GM19467 (cell line): ENCODE data around the gene AMBRA1.
"Not testable (repeated sequence)": the region's sequence is repeated elsewhere in the genome, so short reads cannot be mapped to it uniquely, and the experiment has no call there.

Source experiments
- ATAC-seq: cut with Tn5 transposase; IDR thresholded peaks from one replicate; pipeline ENCODE4 v1.9.1; 2021; ENCODE audit warnings: mild to moderate bottlenecking, moderate library complexity; ENCODE audit not compliant: unreplicated experiment

Gene AMBRA1

DNA sequence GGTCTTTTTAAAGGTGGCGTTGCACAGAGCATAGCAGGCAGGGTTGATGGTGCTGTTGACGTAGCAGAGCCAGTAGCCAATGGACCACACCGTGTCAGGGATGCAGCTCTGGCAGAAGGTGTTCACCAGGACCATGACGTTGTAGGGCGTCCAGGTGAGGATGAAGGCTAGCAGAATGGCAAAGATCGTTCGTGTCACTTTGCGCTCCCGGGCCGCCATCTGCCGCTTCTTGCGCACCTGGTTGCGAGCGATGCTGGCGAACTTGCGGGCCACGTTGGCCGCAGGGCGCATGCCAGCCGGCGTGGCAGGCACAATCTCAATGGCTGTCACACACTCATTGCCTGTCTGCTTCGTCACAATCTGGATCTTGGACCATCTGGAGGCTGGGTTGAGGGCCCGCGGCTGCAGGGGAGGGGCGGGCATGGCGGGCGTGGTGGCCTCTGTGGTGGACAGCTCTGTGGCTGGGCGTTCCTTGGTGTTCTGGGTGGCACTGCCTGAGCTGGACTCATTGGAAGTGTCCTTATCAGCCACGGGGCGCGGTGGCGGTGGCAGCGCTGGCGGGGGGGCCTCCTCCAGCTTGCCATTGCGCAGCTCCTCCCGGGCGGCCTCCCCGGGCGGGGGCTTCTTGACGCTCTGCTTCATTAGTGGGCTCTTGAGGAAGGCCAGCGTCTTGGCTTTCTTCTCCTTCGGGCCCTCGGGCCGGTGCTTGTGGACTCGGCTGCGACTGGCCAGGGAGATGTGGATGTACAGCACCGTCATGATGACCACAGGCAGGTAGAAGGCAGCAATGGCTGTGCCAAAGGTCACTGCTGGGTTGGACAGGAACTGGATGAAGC lies 208.4 kb downstream of the AMBRA1 start:
- no peak for ATAC-seq

DNA sequence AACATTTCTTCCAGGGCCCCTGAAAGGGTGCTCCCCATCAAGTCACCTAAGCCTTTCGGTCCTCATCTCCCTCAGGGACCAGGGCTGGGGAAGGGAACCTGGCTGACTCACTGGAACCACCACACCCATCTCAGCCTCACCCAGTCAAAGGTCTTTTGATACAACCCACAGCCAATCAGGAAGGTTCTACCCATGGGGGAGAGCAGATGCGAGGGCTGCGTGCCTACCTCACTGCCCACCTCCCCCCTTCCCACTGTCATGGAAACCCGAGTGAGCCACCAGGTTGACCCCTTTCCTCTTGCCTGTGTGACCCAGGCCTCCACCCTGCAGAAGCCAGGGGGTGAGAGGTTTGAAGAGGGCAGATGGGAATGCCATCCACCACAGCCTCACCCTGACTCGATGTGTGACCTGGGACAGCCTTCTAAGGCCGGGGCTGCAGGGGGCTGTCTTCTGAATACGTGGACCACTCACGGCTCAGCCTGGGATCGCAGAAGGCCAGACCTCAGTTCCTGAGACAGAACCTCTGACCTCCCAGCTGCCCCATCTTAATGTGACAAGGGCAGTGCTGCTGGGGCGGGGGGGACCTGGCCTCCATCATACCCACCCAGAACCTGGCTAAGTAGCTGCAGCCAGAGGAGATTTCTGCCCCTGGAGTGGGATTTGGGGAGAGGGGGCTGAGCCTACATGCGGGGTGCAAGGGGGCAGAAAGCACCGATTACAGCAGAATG lies 209.7 kb downstream of the AMBRA1 start:
- no peak for ATAC-seq

DNA sequence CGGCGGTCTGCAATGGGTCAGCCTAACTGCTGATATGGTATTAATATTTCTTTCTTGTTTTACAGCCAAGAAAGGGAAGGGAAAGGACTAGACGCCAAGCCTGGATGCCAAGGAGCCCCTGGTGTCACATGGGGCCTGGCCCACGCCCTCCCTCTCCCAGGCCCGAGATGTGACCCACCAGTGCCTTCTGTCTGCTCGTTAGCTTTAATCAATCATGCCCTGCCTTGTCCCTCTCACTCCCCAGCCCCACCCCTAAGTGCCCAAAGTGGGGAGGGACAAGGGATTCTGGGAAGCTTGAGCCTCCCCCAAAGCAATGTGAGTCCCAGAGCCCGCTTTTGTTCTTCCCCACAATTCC lies 210.4 kb downstream of the AMBRA1 start:
- no peak for ATAC-seq

DNA sequence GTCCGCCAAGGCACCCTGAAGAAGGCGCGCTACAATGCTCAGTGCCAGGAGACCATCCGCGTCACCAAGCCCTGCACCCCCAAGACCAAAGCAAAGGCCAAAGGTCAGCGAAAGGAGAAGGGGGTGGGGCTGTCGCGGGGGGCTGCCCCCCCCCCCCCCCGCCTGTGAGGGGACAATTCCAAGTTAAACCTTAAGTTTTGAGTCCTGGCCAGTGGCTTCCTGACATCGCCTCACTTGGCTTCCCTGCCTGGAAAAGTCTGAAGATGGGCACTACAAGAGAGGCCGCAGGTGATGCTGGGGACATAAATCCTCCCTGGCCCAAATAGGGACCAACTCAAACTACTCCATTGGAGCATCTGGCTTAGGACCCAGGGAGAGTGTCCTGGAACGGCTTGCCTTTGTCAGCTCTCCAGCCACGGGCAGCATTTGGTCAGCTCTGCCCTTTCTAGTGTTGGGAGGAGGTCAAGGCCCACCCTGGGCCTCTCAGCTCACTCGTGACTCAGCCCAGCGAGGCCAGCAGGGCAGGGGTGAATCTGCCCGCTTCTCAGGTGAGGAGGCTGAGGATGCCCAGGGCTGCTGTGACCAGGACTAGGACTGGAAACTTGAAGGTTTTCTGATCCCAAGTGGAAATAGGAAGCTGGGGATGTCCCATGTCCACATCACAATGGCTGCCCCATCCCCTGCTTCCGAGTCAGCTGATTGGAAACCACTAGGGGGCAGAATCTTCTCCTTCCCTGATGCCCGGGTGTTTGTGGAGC lies 211.0 kb downstream of the AMBRA1 start:
- ATAC-seq: no peak

DNA sequence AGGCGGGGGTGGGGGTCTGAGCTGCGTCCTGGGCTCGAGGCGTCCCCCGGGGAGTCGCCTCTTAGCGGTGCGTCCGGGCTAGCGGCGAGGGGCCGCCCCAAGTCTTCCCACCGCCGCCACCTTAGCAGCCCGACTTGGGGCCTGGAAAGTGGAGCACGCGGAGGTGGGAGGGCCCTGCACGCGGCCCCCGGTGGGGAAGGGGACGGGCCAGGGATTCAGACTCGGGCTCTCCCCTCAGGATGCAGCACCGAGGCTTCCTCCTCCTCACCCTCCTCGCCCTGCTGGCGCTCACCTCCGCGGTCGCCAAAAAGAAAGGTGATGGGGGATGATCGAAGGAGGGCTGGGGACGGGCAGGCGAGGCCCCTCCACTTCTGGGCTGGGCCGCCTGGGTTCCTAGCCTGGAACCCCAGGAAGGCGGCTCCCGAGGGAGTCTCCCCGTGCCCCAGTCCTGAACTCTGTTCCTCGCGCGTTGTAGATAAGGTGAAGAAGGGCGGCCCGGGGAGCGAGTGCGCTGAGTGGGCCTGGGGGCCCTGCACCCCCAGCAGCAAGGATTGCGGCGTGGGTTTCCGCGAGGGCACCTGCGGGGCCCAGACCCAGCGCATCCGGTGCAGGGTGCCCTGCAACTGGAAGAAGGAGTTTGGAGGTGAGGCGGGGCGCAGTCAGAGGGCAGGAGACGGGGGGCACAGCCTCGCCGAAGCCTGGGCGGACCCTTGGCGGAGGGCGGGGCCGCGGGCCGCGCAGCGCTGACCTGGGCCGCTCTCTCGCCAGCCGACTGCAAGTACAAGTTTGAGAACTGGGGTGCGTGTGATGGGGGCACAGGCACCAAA lies 211.8 kb downstream of the AMBRA1 start:
- no peak for ATAC-seq

DNA sequence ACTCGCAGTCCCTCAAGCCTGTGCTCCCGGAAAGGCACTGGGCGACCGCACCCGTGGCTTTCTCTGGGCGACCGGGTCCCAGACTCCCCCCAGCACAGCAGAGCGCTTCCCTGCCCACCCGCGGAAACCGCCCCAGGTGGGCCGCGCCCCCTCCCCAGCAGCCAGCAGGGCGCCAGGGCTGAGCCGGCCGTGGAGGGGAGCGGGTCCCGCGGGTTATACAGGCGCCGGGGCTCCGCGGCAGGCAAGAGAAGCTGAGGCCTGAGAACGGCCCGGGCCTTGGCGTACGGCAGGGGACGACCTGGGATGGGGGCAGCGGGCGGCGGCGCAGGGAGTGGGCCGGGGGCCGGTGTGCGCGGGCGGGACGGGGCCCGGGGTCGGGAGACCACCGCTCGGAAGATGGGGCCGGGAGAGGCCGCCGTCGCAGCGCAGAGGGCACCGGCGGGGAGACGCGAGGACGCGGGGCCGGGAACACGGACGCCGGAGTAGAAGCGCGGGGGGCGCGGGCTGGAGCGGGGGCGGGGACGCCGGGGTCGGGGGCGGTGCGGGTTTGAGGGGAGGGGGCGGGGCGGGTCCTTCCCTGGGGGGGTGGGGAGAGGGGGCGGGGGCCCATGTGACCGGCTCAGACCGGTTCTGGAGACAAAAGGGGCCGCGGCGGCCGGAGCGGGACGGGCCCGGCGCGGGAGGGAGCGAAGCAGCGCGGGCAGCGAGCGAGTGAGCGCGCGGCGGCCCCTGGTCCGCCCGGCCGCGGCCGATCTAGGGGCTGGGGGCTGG lies 212.6 kb downstream of the AMBRA1 start, which contains the start of gene MDK:
Gene MDK (plus strand): TSS at position 622 of the 771 bp plus-strand sequence. CDS start 389 bp downstream, outside the sequence.
- ATAC-seq: no peak

DNA sequence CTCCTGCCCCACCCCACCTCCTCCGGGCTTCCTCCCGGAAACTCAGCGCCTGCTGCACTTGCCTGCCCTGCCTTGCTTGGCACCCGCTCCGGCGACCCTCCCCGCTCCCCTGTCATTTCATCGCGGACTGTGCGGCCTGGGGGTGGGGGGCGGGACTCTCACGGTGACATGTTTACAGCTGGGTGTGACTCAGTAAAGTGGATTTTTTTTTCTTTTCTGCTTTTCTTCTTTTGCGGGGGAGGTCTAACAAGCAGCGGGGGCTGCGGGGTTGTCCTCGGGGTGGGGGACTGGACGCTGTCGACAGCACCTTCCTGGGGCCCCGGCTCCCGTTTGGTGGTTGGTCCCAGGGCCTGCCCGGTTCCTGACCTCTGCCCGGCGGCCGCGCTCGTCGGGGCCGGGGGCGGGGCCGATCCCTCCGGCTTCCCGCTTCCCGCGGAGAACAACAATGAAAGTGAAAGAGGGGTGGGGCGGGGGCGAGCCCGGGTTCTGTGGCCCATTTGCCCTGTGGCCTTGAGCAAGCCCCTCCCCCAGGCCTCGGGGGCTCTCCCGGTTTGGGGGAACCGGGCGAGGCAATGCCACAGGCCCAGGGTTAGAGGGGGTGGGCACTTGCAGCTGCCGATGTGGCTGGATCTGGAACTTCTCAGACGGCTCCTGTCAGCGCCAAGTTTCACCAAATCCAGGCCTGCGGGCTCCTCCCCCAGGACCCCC lies 213.3 kb downstream of the AMBRA1 start:
- ATAC-seq: no peak

DNA sequence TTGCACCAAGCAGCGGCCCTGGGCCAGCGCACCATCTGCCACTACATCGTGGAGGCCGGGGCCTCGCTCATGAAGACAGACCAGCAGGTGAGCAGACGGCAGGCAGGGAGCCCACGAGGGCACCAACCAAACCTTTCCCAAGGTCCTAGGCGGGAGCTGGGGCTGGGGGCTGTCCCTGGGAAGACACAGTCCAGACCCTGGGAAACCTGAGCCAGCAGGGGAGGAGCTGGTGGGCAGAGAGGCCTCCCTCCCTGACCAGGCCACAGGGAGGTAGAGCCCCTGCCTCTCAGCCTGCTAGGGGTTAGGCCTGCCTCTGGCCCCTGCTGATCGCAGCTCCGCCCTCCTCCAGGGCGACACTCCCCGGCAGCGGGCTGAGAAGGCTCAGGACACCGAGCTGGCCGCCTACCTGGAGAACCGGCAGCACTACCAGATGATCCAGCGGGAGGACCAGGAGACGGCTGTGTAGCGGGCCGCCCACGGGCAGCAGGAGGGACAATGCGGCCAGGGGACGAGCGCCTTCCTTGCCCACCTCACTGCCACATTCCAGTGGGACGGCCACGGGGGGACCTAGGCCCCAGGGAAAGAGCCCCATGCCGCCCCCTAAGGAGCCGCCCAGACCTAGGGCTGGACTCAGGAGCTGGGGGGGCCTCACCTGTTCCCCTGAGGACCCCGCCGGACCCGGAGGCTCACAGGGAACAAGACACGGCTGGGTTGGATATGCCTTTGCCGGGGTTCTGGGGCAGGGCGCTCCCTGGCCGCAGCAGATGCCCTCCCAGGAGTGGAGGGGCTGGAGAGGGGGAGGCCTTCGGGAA lies 214.1 kb downstream of the AMBRA1 start:
- ATAC-seq: not testable (repeated sequence)

DNA sequence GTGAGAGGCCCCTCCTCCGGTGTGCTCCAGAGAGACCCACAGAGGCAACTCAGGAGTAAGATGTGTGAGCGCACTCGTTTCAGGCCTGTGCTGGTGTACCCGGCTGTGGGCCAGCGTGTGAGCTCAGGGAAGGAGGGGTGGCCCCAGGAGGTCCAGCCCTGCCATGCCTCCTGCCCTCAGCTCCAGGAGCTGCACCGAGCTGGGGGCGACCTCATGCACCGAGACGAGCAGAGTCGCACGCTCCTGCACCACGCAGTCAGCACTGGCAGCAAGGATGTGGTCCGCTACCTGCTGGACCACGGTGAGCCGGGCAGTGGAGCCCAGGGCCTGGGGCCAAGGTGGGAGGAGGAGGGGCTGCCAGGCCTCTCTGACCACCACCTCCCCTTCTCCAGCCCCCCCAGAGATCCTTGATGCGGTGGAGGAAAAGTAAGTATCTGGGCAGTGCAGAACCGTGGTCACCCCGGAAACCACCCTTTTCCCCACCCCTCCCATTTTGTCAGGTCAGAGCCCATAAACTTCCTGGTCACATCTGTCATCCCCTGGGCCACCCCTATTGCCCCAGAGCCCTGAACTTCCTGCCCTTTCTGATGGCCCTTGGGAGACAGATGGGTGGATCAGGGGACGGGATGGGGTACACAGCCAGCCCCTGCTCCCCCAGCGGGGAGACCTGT lies 214.9 kb downstream of the AMBRA1 start:
- no peak for ATAC-seq

DNA sequence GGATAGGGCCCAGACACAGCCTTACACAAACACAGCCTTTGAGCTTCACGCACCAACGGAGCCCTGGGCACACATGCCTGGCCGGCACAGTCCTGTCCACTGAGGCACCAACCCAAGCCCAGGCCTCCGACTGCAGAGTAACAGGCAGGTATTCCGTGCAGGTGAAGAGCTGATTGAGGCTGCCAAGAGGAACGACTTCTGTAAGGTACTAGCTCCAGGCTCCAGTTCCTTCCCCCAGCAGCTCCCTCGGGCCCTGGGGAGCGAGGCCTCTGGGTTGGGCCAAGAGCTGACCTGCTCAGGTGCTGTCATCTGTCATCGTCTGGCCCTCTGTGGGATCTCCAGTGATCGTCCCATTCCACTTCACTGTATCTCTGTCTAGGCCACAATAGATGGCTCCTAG lies 215.5 kb downstream of the AMBRA1 start:
- no peak for ATAC-seq

DNA sequence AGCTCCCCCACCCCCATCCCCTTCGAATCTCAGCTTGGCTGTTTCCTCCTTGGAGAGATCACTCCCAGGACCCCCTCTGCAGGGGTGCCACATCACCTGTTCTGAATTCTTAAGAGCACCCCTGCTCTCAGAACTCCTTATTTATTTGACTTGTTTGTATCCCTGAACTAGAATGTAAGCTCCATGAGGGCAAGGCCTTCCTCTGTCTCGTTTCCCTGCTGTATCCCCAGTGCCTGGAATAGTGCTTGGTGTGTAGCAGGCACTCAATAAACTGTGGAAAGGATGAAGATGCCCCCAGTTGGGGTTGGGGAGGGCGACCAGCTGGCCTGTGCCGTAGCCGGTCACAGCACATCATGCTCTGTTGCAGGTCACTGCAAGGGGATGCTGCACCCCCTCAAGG lies 216.0 kb downstream of the AMBRA1 start:
- ATAC-seq: no peak

DNA sequence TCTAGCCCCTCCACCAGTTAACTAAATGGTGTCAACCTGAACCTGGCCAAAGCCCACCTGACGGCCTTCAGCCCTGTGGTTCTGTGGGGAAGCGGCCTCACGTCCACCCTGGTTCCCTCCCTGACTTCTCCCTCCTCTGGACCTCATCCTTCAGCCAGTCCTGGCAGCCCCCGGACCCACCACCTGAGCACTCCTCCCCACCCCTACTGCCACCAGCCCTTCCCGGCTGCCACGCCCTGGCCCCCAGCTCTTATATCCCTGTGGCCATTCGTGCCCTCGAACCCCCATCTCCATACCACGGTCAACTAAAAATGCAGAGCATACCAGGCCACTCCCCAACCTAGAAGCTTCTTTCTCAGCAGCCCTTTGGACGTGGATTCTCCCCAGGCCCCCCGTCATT lies 216.5 kb downstream of the AMBRA1 start:
- no peak for ATAC-seq

DNA sequence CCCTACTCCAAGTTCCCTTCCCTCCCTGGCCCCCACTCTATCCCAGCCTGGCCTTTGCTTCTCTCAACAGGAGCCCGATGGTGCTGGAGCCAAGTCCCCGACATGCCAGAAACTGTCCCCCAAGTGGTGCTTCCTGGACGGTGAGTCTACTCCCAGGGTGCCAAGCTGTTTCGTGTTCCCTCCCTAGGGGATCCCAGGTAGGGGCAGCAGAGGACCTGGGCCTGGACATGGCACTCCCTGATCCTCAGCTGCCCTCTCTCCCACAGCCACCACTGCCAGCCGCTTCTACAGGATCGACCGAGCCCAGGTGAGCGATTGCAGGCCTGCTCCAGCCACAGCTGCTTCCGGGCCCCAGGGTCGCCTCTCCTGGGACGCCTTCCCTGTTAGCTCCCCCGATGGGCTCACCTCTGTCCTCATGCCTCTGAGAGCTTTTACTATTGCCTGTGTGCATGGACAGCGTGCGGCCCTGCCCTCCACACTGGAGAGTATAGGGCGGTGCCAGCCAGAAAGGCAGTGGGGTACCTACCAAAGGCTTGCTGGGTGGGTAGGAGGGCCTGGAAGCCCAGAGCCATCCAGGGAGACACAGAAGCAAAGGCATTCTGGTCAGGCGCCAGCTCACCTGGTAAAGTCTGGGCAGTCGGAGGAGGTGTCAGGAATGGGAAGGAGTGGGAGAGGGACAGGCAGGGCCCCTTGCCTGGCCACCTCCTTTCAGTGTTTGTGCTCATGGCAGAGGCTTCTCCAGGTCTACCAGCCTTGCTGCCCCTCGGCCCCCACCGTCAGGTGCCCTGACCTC lies 217.4 kb downstream of the AMBRA1 start:
- ATAC-seq: no peak

DNA sequence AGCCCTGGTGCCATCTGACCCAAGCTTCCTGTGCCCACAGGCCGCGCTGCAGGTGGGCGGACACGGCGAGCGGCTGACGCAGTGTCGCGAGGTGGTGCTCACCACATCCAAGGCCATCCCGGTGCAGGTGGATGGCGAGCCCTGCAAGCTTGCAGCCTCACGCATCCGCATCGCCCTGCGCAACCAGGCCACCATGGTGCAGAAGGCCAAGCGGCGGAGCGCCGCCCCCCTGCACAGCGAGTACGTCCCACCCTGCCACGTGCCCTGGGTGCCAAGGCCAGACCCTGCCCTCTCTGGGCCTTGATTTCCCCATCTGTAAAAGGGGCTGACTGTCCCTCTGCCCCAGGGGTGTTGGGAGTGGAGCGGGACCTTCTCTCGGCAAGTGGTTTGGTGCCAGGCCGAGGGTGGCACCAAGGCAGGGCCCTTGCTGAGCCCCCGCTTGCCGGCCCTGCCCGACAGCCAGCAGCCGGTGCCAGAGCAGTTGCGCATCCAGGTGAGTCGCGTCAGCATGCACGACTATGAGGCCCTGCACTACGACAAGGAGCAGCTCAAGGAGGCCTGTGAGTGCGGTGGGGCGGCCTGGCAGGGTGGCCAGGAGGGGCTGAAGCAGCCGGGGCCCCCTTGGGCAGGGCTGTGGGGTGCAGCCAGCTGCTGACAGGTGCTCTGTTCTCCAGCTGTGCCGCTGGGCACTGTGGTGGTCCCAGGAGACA lies 218.3 kb downstream of the AMBRA1 start:
- no peak for ATAC-seq

DNA sequence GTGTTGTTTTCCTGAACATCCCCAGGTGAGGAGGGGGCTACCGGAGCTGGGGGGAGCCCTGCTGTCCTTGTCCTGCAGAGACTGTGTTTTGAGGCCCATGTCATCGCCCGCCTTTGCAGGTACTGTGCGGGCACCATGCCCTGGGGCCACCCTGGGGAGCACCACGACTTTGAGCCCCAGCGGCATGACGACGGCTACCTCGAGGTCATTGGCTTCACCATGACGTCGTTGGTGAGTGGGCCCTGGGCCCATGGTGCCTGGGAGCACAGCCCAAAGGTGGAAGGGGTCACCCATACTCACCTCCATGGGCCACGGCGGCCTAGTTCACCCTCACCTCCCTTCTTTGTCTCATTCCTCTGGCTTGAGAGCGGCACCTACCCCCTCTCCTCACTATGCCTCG lies 219.0 kb downstream of the AMBRA1 start:
- no peak for ATAC-seq
